Measurements from ENCODE around the gene PRICKLE2.

- TF ChIP-seq POLR2A (IDR thresholded peaks at IDR 0.05; ENCODE audit: low read depth, low read length): no peak
- TF ChIP-seq CTCF (IDR thresholded peaks at IDR 0.05; ENCODE audit: extremely low read depth in 1 of 2, insufficient read depth in 1 of 2, low read depth in 1 of 2, low read length in 2 of 2): no peak
- TF ChIP-seq EZH2 (IDR thresholded peaks at IDR 0.05; ENCODE audit: borderline replicate concordance, low read depth, low read length, severe bottlenecking): no peak
- TF ChIP-seq MAX (IDR thresholded peaks at IDR 0.05; ENCODE audit: insufficient read depth, insufficient read length): no peak
- no peak for TF ChIP-seq FOS (IDR thresholded peaks at IDR 0.05; ENCODE audit: borderline replicate concordance, insufficient read depth, low read length)
- TF ChIP-seq POLR2AphosphoS5 (IDR thresholded peaks at IDR 0.05; ENCODE audit: insufficient read depth, low read depth, low read length): no peak
- TF ChIP-seq JUN (IDR thresholded peaks at IDR 0.05; ENCODE audit: borderline replicate concordance, insufficient read depth, insufficient read length, low read depth): no peak
These were observed 10.3 kb upstream of the PRICKLE2 start for GRCh38 chr3:64235605-64236004.
